Testis (tissue), 3 donors: Measurements from ENCODE around the gene GJD4. TPM values are rescaled to one million over a fixed set of nuclear protein-coding genes. Genes with fewer than 3 reads are reported as not detected.

Source experiments
- DNase-seq: peaks from one replicate; pipeline ENCODE4 v3.0.0-alpha.2; 2019
- H3K27ac ChIP-seq, 2 donors: fragments of 200-600 bp; sonication (generic); one replicate each; pipeline ENCODE4 v1.5.1; 2019
- H3K27me3 ChIP-seq: fragments of 200-600 bp; sonication (generic); one replicate; pipeline ENCODE4 v1.5.1; 2019
- H3K36me3 ChIP-seq: fragments of 200-600 bp; sonication (generic); one replicate; pipeline ENCODE4 v1.5.1; 2017; ENCODE audit warnings: low read depth; ENCODE audit errors: missing control alignments
- H3K4me1 ChIP-seq: fragments of 200-600 bp; sonication (generic); one replicate; pipeline ENCODE4 v1.5.1; 2019
- H3K4me3 ChIP-seq, 2 donors: fragments of 200-600 bp; sonication (generic); one replicate each; pipeline ENCODE4 v1.5.1; 2017 to 2019
- H3K9me3 ChIP-seq: fragments of 200-600 bp; sonication (generic); one replicate; pipeline ENCODE4 v1.5.1; 2017
- CTCF ChIP-seq, 3 experiments: fragments of 450-650 bp in 2 of 3; fragments of 200-600 bp in 1 of 3; sonication (generic) in 1 of 3; IDR thresholded peaks; one replicate each; pipeline ENCODE4 v1.5.1; 2016 to 2019; ENCODE audit warnings: antibody characterized with exemption in 3 of 3, mild to moderate bottlenecking in 2 of 3, moderate library complexity in 1 of 3
- POLR2A ChIP-seq: fragments of 450-650 bp; IDR thresholded peaks from one replicate; pipeline ENCODE4 v1.6.1; 2017; ENCODE audit warnings: antibody characterized with exemption, mild to moderate bottlenecking, moderate library complexity
- WGBS, 2 donors: methylation state at CpG; one replicate each; pipeline ENCODE4 v1.1.5; 2018; 5-methylcytosine and 5-hydroxymethylcytosine counted together
- intact Hi-C: fragments of 100-400 bp; cut with DNase I; formaldehyde crosslinking; loops from one replicate; pipeline ENCODE4 v1.15.1; 2023; ENCODE audit warnings: low total_unique reads
- polyA plus RNA-seq: library from polyadenylated mRNA; stranded (reverse); fragments of 350-450 nt; fragmentation: Illumina TruSeq; extraction: RNeasy Lipid Tissue Mini Kit (QIAGEN cat#74804); gene quantifications from one replicate; pipeline ENCODE4 v1.2.3, GENCODE V29; 2014; ENCODE audit warnings: low read depth, low replicate concordance; ENCODE audit not compliant: insufficient read depth
- total RNA-seq, 2 donors: library from RNA; depleted of rRNA; stranded (reverse); fragments of >200 nt; gene quantifications; one replicate each; pipeline ENCODE4 v1.2.3, GENCODE V29; 2016

GJD4 gene
- total and polyA plus RNA-seq, 3 donors from 2014 or later = 0.31 TPM; not detected in 2

GRCh38 chr10:35581655-35582054 is 23.5 kb upstream of the GJD4 start:
- Histone ChIP-seq H3K36me3 (no peaks in the 10 kb centered on the region), H3K27me3 (no peaks in the 10 kb centered on the region), H3K27ac (no peak overlapping the region), H3K4me3 (no peak overlapping the region), H3K4me1 (no peaks in the 10 kb centered on the region), H3K9me3 (no peaks in the 10 kb centered on the region)
- TF ChIP-seq CTCF (IDR thresholded peaks at IDR 0.05) (no peak), POLR2A (no peak)
- DNase-seq = no peak
- 90 to 94% methylated on average over 6 of the region's 6 CpGs for WGBS, 2 donors
- intact Hi-C loops = no loop called here

GRCh38 chr10:35584946-35585345 is 20.2 kb upstream of the GJD4 start:
- intact Hi-C loops = no loop called here
- Histone ChIP-seq H3K27me3 (no peaks in the 10 kb centered on the region), H3K4me3 (no peak overlapping the region), H3K4me1 (no peaks in the 10 kb centered on the region), H3K9me3 (no peaks in the 10 kb centered on the region), H3K36me3 (no peaks in the 10 kb centered on the region), H3K27ac (no peak overlapping the region)
- no peak for DNase-seq
- TF ChIP-seq CTCF (IDR thresholded peaks at IDR 0.05) = no peak
- no peak for TF ChIP-seq POLR2A
- 97 to 100% methylated on average over 9 of the region's 9 CpGs for WGBS, 2 donors

- 95% methylated on average over 10 to 11 of the region's 11 CpGs for WGBS, 2 donors
Observed at GRCh38 chr10:35585356-35585755, 19.8 kb upstream of the GJD4 start.

GRCh38 chr10:35585903-35586535 is 19.1 kb upstream of the GJD4 start:
- WGBS, 2 donors = 60 to 75% methylated on average over 8 of the region's 8 CpGs
- H3K9me3 ChIP-seq = no peaks in the 10 kb centered on the region
- TF ChIP-seq CTCF (IDR thresholded peaks at IDR 0.05) (no peak), POLR2A (no peak)
- H3K27ac ChIP-seq = no peak overlapping the region
- H3K4me1 ChIP-seq = no peaks in the 10 kb centered on the region
- H3K36me3 ChIP-seq = no peaks in the 10 kb centered on the region
- no peaks in the 10 kb centered on the region for H3K27me3 ChIP-seq
- DNase-seq = no peak
- intact Hi-C loops = no loop called here
- H3K4me3 ChIP-seq = no peak overlapping the region

More at GRCh38 chr10:35585356-35585755, 19.8 kb upstream of the GJD4 start:
- Histone ChIP-seq H3K9me3 (no peaks in the 10 kb centered on the region), H3K36me3 (no peaks in the 10 kb centered on the region), H3K4me3 (no peak overlapping the region), H3K27me3 (no peaks in the 10 kb centered on the region), H3K27ac (no peak overlapping the region), H3K4me1 (no peaks in the 10 kb centered on the region)
- intact Hi-C loops = no loop called here
- TF ChIP-seq POLR2A (no peak), CTCF (IDR thresholded peaks at IDR 0.05) (no peak)
- DNase-seq = no peak

- no peak for DNase-seq
- no peak overlapping the region for H3K4me3 ChIP-seq
- TF ChIP-seq POLR2A = no peak
- no peaks in the 10 kb centered on the region for H3K4me1 ChIP-seq
- intact Hi-C loops = no loop called here
- H3K27me3 ChIP-seq = no peaks in the 10 kb centered on the region
- H3K36me3 ChIP-seq = no peaks in the 10 kb centered on the region
- no peak overlapping the region for H3K27ac ChIP-seq
- H3K9me3 ChIP-seq = no peaks in the 10 kb centered on the region
Observed at GRCh38 chr10:35588836-35589235, 16.3 kb upstream of the GJD4 start.
